ENCODE measurements around the gene C19orf25.
A peak's percentile ranks its signal among the peaks of the same experiment; 100 is the strongest.
"Not testable (repeated sequence)": the region's sequence is repeated elsewhere in the genome, so short reads cannot be mapped to it uniquely, and the experiment has no call there.

The C19orf25 gene

GRCh38 chr19:1447504-1447903 lies 31.5 kb downstream of the C19orf25 start:
- Mint-ChIP-seq H3K27me3 (ENCODE audit: low read depth) (peaks cover 39% of the 10 kb centered on the region), H3K27ac (no peak overlapping the region)

GRCh38 chr19:1446713-1447481 lies 32.1 kb downstream of the C19orf25 start:
- peaks cover 7% of the 10 kb centered on the region for H3K4me1 Mint-ChIP-seq (ENCODE audit: low read depth)

More at GRCh38 chr19:1447504-1447903, 31.5 kb downstream of the C19orf25 start:
- H3K36me3 Mint-ChIP-seq (ENCODE audit: low read depth): peaks cover 3% of the 10 kb centered on the region
- no peaks in the 10 kb centered on the region for H3K9me3 Mint-ChIP-seq
- peaks cover 5% of the 10 kb centered on the region for H3K4me1 Mint-ChIP-seq (ENCODE audit: low read depth)
- peak overlapping the region; percentile 21 for H3K4me3 Mint-ChIP-seq

DNA sequence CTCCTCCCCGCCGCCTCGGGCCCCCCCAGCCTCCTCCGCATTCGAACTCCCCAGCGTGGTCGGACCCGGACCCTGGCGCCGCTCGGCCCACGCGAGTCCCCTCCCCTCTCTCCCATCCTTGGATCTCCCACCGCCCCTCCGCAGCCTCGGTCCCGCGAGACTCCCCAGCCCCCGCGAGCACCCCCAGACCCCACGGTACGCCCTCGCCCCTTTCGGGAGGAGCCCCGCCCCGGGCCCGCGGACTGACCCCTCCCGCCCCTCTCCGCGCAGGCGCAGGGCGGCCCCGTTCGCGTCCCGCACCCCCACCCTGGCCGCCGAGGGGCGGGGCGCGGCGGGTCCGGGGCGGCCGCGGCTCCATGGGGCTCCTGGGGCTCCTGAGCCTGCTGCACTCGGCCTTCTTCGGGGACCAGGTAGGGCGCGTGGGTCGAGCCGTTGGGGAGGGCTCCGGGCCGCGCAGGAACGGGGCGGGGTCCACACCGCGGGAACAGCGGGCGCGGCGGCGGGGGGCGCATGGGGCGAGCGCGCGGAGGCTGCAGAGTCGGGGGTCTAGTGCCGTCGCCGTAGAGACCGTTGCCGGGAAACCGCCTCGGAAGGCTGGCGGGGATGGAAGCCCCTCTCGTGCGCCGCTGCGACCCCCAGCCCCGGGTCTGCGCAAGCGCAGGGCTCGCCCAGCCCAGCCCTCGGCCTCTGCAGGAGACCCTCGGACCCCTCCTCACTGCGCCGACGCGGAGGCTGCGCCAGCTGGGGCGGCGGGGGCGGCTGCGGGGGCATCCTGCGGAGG lies 32.9 kb downstream of the C19orf25 start:
- no peaks in the 10 kb centered on the region for H3K9me3 Mint-ChIP-seq
- peaks cover 12% of the 10 kb centered on the region for H3K36me3 Mint-ChIP-seq (ENCODE audit: low read depth)
- peaks cover 34% of the 10 kb centered on the region for H3K27me3 Mint-ChIP-seq (ENCODE audit: low read depth)
- H3K4me3 Mint-ChIP-seq: no peak overlapping the region
- H3K27ac Mint-ChIP-seq: no peak overlapping the region
- H3K4me1 Mint-ChIP-seq (ENCODE audit: low read depth): peaks cover 8% of the 10 kb centered on the region

More at GRCh38 chr19:1446713-1447481, 32.1 kb downstream of the C19orf25 start:
- H3K36me3 Mint-ChIP-seq (ENCODE audit: low read depth): peaks cover 6% of the 10 kb centered on the region
- peak overlapping the region; percentile 21 for H3K4me3 Mint-ChIP-seq
- H3K27me3 Mint-ChIP-seq (ENCODE audit: low read depth): peaks cover 37% of the 10 kb centered on the region
- H3K9me3 Mint-ChIP-seq: no peaks in the 10 kb centered on the region
- no peak overlapping the region for H3K27ac Mint-ChIP-seq

GRCh38 chr19:1445185-1445931 lies 33.7 kb downstream of the C19orf25 start:
- Mint-ChIP-seq H3K36me3 (ENCODE audit: low read depth) (peaks cover 20% of the 10 kb centered on the region), H3K4me3 (peak overlapping the region; percentile 50), H3K27me3 (ENCODE audit: low read depth) (peaks cover 26% of the 10 kb centered on the region), H3K4me1 (ENCODE audit: low read depth) (peaks cover 10% of the 10 kb centered on the region), H3K27ac (no peak overlapping the region), H3K9me3 (no peaks in the 10 kb centered on the region)

DNA sequence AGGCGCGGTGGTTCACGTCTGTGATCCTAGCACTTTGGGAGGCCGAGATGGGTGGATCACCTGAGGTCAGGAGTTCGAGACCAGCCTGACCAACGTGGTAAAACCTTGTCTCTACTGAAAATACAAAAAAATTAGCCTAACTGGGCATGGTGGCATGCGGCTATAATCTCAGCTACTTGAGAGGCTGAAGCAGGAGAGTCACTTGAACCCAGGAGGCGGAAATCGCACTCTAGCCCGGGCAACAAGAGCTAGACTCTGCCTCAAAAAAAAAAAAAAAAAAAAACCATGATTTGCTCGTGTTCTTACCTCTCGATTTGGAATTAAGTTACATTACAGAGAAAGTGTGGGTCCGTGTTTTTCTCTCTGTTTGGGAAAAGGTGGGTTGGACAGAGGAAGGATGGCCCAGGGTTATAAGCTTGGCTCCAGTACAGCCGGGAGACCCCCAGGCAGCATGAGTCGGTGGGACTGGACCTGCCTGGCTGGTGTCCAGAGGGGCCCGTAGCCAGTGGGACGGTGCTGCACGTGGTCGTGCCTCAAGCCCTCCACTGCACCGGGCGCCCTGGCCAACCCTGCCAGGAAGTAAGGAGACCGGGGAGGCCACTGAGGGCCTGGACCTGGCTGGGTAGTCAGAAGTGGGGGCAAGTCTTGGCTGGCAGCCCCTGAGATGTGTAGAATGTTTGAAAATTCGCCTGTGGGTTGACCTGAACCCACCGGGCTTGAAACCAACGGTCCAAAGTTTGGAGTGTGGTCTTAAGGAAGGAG lies 37.2 kb downstream of the C19orf25 start:
- peaks cover 18% of the 10 kb centered on the region for H3K4me1 Mint-ChIP-seq (ENCODE audit: low read depth)
- H3K36me3 Mint-ChIP-seq (ENCODE audit: low read depth): peaks cover 32% of the 10 kb centered on the region
- no peak overlapping the region for H3K4me3 Mint-ChIP-seq
- no peaks in the 10 kb centered on the region for H3K27me3 Mint-ChIP-seq (ENCODE audit: low read depth)
- H3K9me3 Mint-ChIP-seq: no peaks in the 10 kb centered on the region
- H3K27ac Mint-ChIP-seq: no peak overlapping the region

- Mint-ChIP-seq H3K36me3 (ENCODE audit: low read depth) (peaks cover 32% of the 10 kb centered on the region), H3K27ac (no peak overlapping the region), H3K9me3 (no peaks in the 10 kb centered on the region), H3K27me3 (ENCODE audit: low read depth) (no peaks in the 10 kb centered on the region), H3K4me3 (peak overlapping the region; percentile 98), H3K4me1 (ENCODE audit: low read depth) (peaks cover 18% of the 10 kb centered on the region)
These were observed 38.0 kb downstream of the C19orf25 start for GRCh38 chr19:1441022-1441426.

GRCh38 chr19:1440418-1440801 lies 38.6 kb downstream of the C19orf25 start:
- H3K4me3 Mint-ChIP-seq: peak overlapping the region; percentile 98
- peaks cover 34% of the 10 kb centered on the region for H3K36me3 Mint-ChIP-seq (ENCODE audit: low read depth)
- H3K27ac Mint-ChIP-seq: no peak overlapping the region
- H3K27me3 Mint-ChIP-seq (ENCODE audit: low read depth): no peaks in the 10 kb centered on the region
- H3K9me3 Mint-ChIP-seq: no peaks in the 10 kb centered on the region
- H3K4me1 Mint-ChIP-seq (ENCODE audit: low read depth): peaks cover 18% of the 10 kb centered on the region

- Mint-ChIP-seq H3K27ac (peak overlapping the region; percentile 78), H3K4me3 (peak overlapping the region; percentile 98), H3K4me1 (ENCODE audit: low read depth) (peaks cover 18% of the 10 kb centered on the region), H3K36me3 (ENCODE audit: low read depth) (peaks cover 37% of the 10 kb centered on the region)
- not testable (repeated sequence) for H3K27me3 Mint-ChIP-seq (ENCODE audit: low read depth); H3K9me3 Mint-ChIP-seq
These were observed 39.2 kb downstream of the C19orf25 start for GRCh38 chr19:1439525-1440417.

- Mint-ChIP-seq H3K9me3 (no peaks in the 10 kb centered on the region), H3K36me3 (ENCODE audit: low read depth) (peaks cover 37% of the 10 kb centered on the region), H3K4me1 (ENCODE audit: low read depth) (peaks cover 18% of the 10 kb centered on the region), H3K27ac (peak overlapping the region; percentile 78), H3K4me3 (peak overlapping the region; percentile 98), H3K27me3 (ENCODE audit: low read depth) (no peaks in the 10 kb centered on the region)
These were observed 40.1 kb downstream of the C19orf25 start for GRCh38 chr19:1438933-1439354.

- H3K27me3 Mint-ChIP-seq (ENCODE audit: low read depth): no peaks in the 10 kb centered on the region
- peak within 1 kb of the TSS; percentile 98 for H3K27ac Mint-ChIP-seq
- H3K4me1 Mint-ChIP-seq (ENCODE audit: low read depth): peaks cover 18% of the 10 kb centered on the region
- H3K4me3 Mint-ChIP-seq: peak within 1 kb of the TSS; percentile 98
- H3K9me3 Mint-ChIP-seq: no peaks in the 10 kb centered on the region
- peaks cover 37% of the 10 kb centered on the region for H3K36me3 Mint-ChIP-seq (ENCODE audit: low read depth)
These were observed 40.7 kb downstream of the C19orf25 start, which contains the start of gene RPS15 for GRCh38 chr19:1438035-1438932. TSS of gene RPS15 (plus strand) at chr19:1438396. CDS start at chr19:1438426, 30 bp downstream.

DNA sequence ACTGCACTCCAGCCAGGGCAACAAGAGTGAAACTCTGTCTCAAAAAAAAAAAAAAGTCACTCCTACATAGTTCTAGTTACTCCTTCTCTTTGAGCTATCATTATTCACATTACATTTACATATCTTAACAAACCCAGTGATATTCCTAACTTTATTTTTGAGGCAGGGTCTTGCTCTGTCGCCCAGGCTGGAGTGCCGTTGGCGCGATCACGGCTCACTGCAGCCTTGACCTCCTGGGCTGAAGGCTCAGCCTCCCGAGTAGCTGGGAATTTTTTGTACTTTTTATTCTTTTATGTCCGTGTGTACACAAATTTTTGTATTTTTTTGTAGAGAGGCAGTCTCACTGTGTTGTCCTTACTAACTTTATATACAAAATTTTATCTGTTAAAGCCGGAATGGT lies 41.4 kb downstream of the C19orf25 start:
- no peaks in the 10 kb centered on the region for H3K9me3 Mint-ChIP-seq
- H3K27ac Mint-ChIP-seq: peak overlapping the region; percentile 98
- no peak overlapping the region for H3K4me3 Mint-ChIP-seq
- H3K36me3 Mint-ChIP-seq (ENCODE audit: low read depth): peaks cover 36% of the 10 kb centered on the region
- H3K27me3 Mint-ChIP-seq (ENCODE audit: low read depth): no peaks in the 10 kb centered on the region
- H3K4me1 Mint-ChIP-seq (ENCODE audit: low read depth): peaks cover 16% of the 10 kb centered on the region

DNA sequence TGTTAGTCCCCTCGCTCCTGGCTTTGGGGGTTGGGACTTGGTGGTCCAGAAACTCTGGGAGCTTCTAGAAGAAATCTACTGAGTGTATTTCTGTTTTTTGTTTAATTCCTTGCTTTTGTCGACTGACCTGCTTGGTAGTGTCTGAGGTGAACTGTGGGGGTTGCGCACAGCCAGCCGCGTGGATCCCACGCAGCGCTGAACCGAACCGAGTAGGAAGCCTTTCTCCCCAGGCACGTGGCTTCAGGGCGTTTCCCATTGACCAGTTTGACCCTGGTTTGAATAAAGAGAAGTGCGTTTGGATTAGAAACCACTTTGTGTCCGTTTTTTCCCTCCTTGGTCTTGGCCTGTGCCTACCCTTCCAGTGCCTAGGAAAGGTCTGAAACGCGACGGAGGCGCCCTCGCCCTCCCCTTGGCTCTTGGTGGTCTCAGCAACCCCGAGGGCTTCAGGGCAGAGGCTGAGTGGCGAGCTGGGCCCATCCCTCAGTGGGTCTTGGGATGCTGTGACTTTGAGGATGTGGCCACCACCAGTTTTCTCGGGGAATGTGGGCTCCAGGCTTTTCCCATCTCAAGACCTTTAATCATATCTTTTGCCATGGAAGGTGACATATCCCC lies 43.5 kb downstream of the C19orf25 start:
- Mint-ChIP-seq H3K27me3 (ENCODE audit: low read depth) (no peaks in the 10 kb centered on the region), H3K9me3 (no peaks in the 10 kb centered on the region), H3K4me3 (no peak overlapping the region), H3K36me3 (ENCODE audit: low read depth) (peaks cover 25% of the 10 kb centered on the region), H3K4me1 (ENCODE audit: low read depth) (peaks cover 12% of the 10 kb centered on the region), H3K27ac (peak overlapping the region; percentile 49)
